BLaER1 (cell line): ENCODE measurements around the gene HECW1.

Experiments used
- H3K27ac ChIP-seq: shearing (Covaris generic); formaldehyde crosslinking; 2 replicates; pipeline ENCODE4 v1.8.1; 2022
- H3K27me3 ChIP-seq: shearing (Covaris generic); formaldehyde crosslinking; 2 replicates; pipeline ENCODE4 v1.8.1; 2022
- H3K36me3 ChIP-seq: shearing (Covaris generic); formaldehyde crosslinking; 2 replicates; pipeline ENCODE4 v1.8.1; 2022
- H3K4me1 ChIP-seq: shearing (Covaris generic); formaldehyde crosslinking; 2 replicates; pipeline ENCODE4 v1.8.1; 2022
- H3K4me2 ChIP-seq: shearing (Covaris generic); formaldehyde crosslinking; 2 replicates; pipeline ENCODE4 v1.8.1; 2022
- H3K4me3 ChIP-seq: shearing (Covaris generic); formaldehyde crosslinking; 2 replicates; pipeline ENCODE4 v1.8.1; 2022
- H3K9ac ChIP-seq: shearing (Covaris generic); formaldehyde crosslinking; 2 replicates; pipeline ENCODE4 v1.8.1; 2022
- H3K9me3 ChIP-seq: shearing (Covaris generic); formaldehyde crosslinking; 2 replicates; pipeline ENCODE4 v1.8.1; 2022
- H4K20me1 ChIP-seq: shearing (Covaris generic); formaldehyde crosslinking; 2 replicates; pipeline ENCODE4 v1.8.1; 2022
- Cebpa-rat ChIP-seq: shearing (Covaris generic); IDR thresholded peaks from 2 replicates; pipeline ENCODE4 v1.8.1; 2022

The HECW1 gene

GRCh38 chr7:43405948-43406347 is 293.5 kb downstream of the HECW1 start:
- H3K27me3 ChIP-seq = no peaks in the 10 kb centered on the region
- H3K4me3 ChIP-seq = no peak overlapping the region
- H3K4me2 ChIP-seq = no peak overlapping the region
- no peaks in the 10 kb centered on the region for H3K4me1 ChIP-seq
- H3K36me3 ChIP-seq = peaks cover 23% of the 10 kb centered on the region
- H4K20me1 ChIP-seq = no peaks in the 10 kb centered on the region
- H3K9ac ChIP-seq = no peak overlapping the region
- TF ChIP-seq Cebpa-rat = no peak
- no peaks in the 10 kb centered on the region for H3K9me3 ChIP-seq
- H3K27ac ChIP-seq = no peak overlapping the region

GRCh38 chr7:43406961-43407360 is 294.5 kb downstream of the HECW1 start:
- TF ChIP-seq Cebpa-rat = no peak
- Histone ChIP-seq H3K4me2 (no peak overlapping the region), H3K36me3 (peaks cover 19% of the 10 kb centered on the region), H3K4me1 (no peaks in the 10 kb centered on the region), H3K4me3 (no peak overlapping the region), H3K9ac (no peak overlapping the region), H3K27ac (no peak overlapping the region), H3K27me3 (no peaks in the 10 kb centered on the region), H3K9me3 (no peaks in the 10 kb centered on the region), H4K20me1 (no peaks in the 10 kb centered on the region)

GRCh38 chr7:43408981-43409380 is 296.5 kb downstream of the HECW1 start:
- Histone ChIP-seq H3K4me2 (no peak overlapping the region), H3K4me3 (no peak overlapping the region), H3K9me3 (no peaks in the 10 kb centered on the region), H3K27me3 (no peaks in the 10 kb centered on the region), H4K20me1 (no peaks in the 10 kb centered on the region), H3K9ac (no peak overlapping the region), H3K4me1 (no peaks in the 10 kb centered on the region), H3K27ac (no peak overlapping the region), H3K36me3 (peaks cover 18% of the 10 kb centered on the region)
- no peak for TF ChIP-seq Cebpa-rat

GRCh38 chr7:43417455-43417854 is 305.0 kb downstream of the HECW1 start:
- 0 out of 2 replicates have a peak, but pooled peaks cover 3% of the 10 kb centered on the region for H3K36me3 ChIP-seq
- 0 out of 2 replicates have a peak, but pooled peaks cover 6% of the 10 kb centered on the region for H3K9me3 ChIP-seq
- no peak overlapping the region for H3K4me3 ChIP-seq
- no peaks in the 10 kb centered on the region for H3K4me1 ChIP-seq
- H3K27ac ChIP-seq = no peak overlapping the region
- no peak for TF ChIP-seq Cebpa-rat
- no peak overlapping the region for H3K4me2 ChIP-seq
- H3K27me3 ChIP-seq = no peaks in the 10 kb centered on the region
- no peak overlapping the region for H3K9ac ChIP-seq
- no peaks in the 10 kb centered on the region for H4K20me1 ChIP-seq

GRCh38 chr7:43430411-43430810 is 318.0 kb downstream of the HECW1 start:
- H4K20me1 ChIP-seq = no peaks in the 10 kb centered on the region
- no peak overlapping the region for H3K4me2 ChIP-seq
- no peak overlapping the region for H3K4me3 ChIP-seq
- no peak overlapping the region for H3K9ac ChIP-seq
- TF ChIP-seq Cebpa-rat = no peak
- no peaks in the 10 kb centered on the region for H3K36me3 ChIP-seq
- no peaks in the 10 kb centered on the region for H3K4me1 ChIP-seq
- H3K27ac ChIP-seq = no peak overlapping the region
- no peaks in the 10 kb centered on the region for H3K27me3 ChIP-seq
- no peaks in the 10 kb centered on the region for H3K9me3 ChIP-seq

GRCh38 chr7:43431020-43431595 is 318.7 kb downstream of the HECW1 start:
- Histone ChIP-seq H3K4me2 (no peak overlapping the region), H3K36me3 (no peaks in the 10 kb centered on the region), H3K9me3 (no peaks in the 10 kb centered on the region), H3K4me1 (no peaks in the 10 kb centered on the region), H3K27ac (no peak overlapping the region), H3K9ac (no peak overlapping the region), H4K20me1 (no peaks in the 10 kb centered on the region), H3K4me3 (no peak overlapping the region), H3K27me3 (no peaks in the 10 kb centered on the region)
- no peak for TF ChIP-seq Cebpa-rat

GRCh38 chr7:43433639-43434038 is 321.2 kb downstream of the HECW1 start:
- no peak overlapping the region for H3K4me2 ChIP-seq
- H3K27me3 ChIP-seq = no peaks in the 10 kb centered on the region
- no peaks in the 10 kb centered on the region for H4K20me1 ChIP-seq
- H3K4me3 ChIP-seq = no peak overlapping the region
- no peak overlapping the region for H3K27ac ChIP-seq
- no peaks in the 10 kb centered on the region for H3K4me1 ChIP-seq
- no peak overlapping the region for H3K9ac ChIP-seq
- no peaks in the 10 kb centered on the region for H3K36me3 ChIP-seq
- no peaks in the 10 kb centered on the region for H3K9me3 ChIP-seq
- no peak for TF ChIP-seq Cebpa-rat

- no peaks in the 10 kb centered on the region for H3K9me3 ChIP-seq
- H3K27ac ChIP-seq = no peak overlapping the region
- no peak overlapping the region for H3K4me2 ChIP-seq
- no peaks in the 10 kb centered on the region for H3K4me1 ChIP-seq
- TF ChIP-seq Cebpa-rat = no peak
- H3K27me3 ChIP-seq = no peaks in the 10 kb centered on the region
- no peak overlapping the region for H3K9ac ChIP-seq
- H3K36me3 ChIP-seq = peaks cover 10% of the 10 kb centered on the region
- no peak overlapping the region for H3K4me3 ChIP-seq
- H4K20me1 ChIP-seq = no peaks in the 10 kb centered on the region
Measured at GRCh38 chr7:43437001-43437400, 324.6 kb downstream of the HECW1 start.

- H4K20me1 ChIP-seq = no peaks in the 10 kb centered on the region
- no peak overlapping the region for H3K4me3 ChIP-seq
- H3K27ac ChIP-seq = no peak overlapping the region
- H3K36me3 ChIP-seq = peaks cover 13% of the 10 kb centered on the region
- no peaks in the 10 kb centered on the region for H3K9me3 ChIP-seq
- H3K27me3 ChIP-seq = no peaks in the 10 kb centered on the region
- H3K4me2 ChIP-seq = no peak overlapping the region
- no peaks in the 10 kb centered on the region for H3K4me1 ChIP-seq
- no peak overlapping the region for H3K9ac ChIP-seq
- TF ChIP-seq Cebpa-rat = no peak
Measured at GRCh38 chr7:43438897-43439479, 326.5 kb downstream of the HECW1 start.

GRCh38 chr7:43439631-43440401 is 327.4 kb downstream of the HECW1 start:
- Histone ChIP-seq H4K20me1 (no peaks in the 10 kb centered on the region), H3K4me1 (no peaks in the 10 kb centered on the region), H3K4me3 (no peak overlapping the region), H3K27ac (no peak overlapping the region), H3K27me3 (no peaks in the 10 kb centered on the region), H3K9ac (no peak overlapping the region), H3K4me2 (no peak overlapping the region), H3K36me3 (peaks cover 21% of the 10 kb centered on the region), H3K9me3 (no peaks in the 10 kb centered on the region)
- no peak for TF ChIP-seq Cebpa-rat
